ENCODE results near the gene ABCD4.

Gene ABCD4

DNA sequence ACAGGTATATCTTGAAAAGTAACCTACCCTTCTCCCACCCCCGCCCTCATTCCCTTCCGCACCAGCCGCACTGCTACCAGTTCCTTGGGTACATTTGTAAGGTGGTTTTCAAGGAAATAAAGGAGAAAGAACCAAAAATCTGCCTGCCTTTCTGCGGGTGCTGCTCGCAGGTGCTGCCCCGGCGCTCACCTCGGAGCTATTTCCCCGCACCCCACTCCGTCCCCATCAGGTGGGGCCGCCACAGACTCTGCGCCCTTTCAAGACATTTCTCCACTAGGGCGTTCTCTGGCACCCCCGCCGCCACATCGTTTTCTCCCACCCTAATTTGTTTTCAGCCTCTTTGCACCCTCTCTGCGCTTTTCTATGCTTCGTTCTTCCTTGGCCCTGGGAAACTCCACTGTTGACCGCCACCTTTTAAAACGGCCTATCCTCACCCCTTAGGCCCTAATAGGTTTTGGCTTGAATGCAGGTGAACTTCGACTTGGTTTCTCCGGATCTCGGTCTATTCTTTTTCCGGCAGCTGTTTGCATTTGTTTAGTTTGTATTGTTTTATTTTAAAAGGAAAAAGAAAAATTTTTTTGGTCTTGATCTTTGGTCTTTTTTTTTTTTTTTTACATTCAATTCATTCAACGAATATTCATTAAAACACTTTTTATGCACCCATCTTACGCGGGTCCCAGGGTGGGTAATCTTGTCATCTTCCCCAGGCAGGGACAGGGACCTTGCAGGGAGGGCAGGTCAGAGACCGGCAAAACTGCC lies 60.5 kb downstream of the ABCD4 start:
- no peak for DNase-seq
- intact Hi-C loops (cut with DNase I), result no loop called here

DNA sequence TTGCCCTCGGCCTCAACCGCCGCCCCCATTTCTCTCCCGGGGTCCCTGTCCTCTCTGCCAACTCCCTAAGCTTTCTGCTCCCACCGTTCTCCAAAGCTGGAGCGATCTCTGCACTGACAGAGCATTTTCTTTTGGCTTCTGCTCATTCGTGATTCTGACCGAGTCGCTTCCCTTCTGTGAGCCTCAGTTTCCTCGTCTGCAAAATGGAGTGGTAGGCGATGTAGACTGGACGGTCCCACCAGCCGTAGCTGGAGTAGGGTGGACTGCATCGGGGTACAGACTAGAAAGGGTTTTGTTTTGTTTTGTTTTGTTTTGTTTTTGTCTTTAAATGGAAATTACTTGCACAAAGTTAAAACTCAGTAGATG lies 61.1 kb downstream of the ABCD4 start:
- no peak for DNase-seq
- intact Hi-C loops (cut with DNase I), result no loop called here

DNA sequence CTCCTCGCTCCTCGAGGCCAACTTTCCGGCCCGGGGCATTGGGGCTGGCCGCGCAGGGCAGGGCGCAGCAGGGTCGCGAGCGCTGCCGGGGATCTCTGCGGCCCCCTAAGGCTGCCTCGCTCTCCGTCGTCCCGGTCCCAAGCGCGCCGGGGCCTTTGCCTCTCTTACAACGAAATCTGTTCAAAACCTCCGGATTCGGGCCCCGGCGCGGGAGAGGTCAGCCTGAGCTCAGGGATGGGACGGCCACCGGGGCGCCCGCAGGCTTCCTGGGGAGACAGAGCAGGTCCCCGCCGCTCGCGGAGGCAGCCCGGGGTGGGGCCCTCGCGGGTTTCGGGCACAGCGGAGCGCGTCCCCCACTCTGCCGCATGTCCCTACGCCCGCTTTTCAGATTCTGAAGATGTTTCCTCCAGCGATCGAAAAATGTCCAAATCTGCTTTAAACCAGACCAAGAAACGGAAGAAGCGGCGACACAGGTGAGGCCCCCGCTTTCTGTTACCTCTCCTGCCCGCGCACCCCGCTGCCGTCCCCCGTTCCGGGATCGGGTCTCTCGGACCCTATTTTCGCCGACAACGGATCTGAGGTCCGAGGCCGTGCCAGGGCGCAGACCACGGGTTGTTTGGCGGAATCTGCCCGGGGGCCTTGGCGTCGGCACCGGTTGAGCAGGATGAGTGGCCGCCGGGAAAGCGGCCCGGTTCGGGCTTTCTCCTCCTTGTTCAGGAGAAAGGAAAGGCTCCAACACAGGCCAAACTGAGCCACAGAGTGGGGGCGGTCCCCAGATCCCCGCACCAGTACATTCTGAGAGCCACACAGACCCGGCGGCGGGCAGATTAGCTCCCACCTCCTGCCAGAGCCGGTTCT lies 61.7 kb downstream of the ABCD4 start:
- intact Hi-C loops (cut with DNase I), result no loop called here

DNA sequence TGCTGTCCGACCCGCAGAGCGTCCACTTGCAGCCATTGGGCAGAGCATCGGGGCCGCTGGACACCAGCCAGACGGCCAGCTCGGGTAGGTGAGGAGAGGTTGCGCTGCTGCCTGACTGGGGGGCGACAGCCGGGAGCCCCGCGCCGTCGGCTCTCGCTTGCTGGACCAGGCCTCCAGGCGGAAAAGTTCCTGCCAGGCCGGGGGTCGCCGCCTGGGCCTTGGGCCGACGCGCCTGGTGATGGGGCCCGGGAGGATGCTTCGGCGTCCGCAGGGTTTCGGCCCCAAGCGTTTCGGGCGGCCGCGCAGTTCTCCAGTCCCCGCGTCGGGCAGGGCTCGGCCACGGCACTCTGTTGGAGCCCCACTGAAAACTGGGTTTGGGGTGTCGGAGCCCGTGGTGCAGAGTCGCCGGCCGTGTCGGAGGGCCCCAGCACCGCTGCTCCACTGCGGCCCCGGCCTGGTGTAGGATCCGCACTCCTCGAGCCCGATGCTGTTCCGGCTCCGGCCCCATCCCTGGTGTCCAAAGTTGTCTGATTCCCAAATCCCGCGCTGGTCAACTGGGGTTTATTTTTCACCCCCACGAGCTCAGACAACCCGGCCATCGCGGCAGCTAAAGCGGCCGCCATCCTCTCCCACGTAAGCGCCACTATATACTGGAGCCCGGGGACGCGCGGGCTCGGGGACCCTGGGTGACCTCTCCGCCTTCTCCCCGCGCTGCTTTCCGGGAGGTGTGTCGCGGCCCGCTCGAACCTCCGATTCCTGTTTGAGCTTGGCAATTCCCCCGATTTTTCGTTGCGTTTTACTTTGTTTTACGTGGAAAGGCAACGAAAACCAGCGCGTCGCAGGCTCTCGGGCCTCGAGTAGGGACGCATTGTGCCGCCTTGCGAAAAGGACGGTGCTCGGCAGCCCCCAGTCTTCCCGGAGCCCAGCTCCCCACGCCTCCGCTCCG lies 62.6 kb downstream of the ABCD4 start:
- intact Hi-C loops (cut with DNase I), result no loop called here
- DNase-seq, result no peak

More for the DNA sequence above, 61.7 kb downstream of the ABCD4 start:
- DNase-seq, result no peak

DNA sequence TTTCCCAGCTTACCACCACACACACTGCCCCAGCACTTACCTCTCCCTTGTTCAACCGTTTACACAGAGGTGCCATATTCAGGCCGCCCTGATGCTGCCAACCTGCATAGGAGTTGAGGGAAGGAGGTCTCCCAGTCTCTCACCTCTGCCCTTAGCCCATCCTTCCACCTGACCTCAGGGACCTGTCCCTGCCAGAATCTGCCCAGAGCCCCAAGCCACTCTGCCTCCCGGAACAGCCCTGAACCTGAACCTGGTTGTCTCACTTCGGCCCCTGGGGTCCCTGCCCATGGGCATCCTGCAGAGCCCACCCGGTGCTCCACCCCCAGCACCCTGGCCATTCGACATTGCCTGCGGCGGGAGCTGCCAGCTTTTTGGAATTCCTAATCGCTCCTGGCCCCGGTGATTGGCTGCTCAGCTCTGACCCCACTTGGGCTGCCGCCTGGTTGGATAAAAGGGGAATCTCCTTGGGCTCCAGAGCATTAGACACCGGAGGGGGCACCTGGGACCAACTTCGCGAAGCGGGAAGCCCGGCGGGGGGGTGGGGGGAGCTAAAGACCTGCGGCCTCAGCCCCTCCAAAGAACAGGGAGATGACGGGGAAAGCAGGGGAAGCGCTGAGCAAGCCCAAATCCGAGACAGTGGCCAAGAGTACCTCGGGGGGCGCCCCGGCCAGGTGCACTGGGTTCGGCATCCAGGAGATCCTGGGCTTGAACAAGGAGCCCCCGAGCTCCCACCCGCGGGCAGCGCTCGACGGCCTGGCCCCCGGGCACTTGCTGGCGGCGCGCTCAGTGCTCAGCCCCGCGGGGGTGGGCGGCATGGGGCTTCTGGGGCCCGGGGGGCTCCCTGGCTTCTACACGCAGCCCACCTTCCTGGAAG lies 63.5 kb downstream of the ABCD4 start, which contains the start of gene VSX2:
Gene VSX2, plus strand, starts transcription at position 476 of the 874 bp plus-strand sequence. Its CDS starts 113 bp downstream, at position 589.
- no peak for DNase-seq
- intact Hi-C loops (cut with DNase I), result no loop called here

DNA sequence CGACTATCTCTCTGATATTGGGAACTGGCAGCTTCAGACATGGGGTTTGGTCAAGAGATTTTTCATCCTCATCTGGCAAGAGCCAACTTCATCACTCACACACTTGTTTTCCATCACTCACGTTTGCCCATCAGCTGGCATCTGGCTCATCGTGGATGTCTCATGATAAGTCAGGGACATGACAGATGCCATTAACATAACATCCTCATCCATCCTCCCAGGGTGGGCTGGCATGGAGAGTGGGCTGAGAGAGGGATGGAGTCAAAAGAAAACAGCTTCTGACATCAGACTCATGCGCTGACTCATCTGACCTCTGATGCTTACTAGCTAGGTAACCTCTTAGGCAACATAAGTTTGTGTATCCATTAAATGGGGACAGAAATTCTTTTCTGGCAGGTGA lies 65.3 kb downstream of the ABCD4 start:
- no peak for DNase-seq
- intact Hi-C loops (cut with DNase I), result no loop called here

All from head of caudate nucleus (tissue), 42 donors.